Suppressor macrophage (primary cell): Measurements from ENCODE around the gene ZKSCAN8.

Source experiments
- DNase-seq, 4 experiments: peaks; one replicate each; pipeline ENCODE4 v3.0.0-alpha.2; 2020 to 2022

ZKSCAN8 gene

GRCh38 chr6:28206928-28207509 lies 65.3 kb downstream of the ZKSCAN8 start:
- DNase-seq = peak in 1 of 4 experiments; percentile 6

DNA sequence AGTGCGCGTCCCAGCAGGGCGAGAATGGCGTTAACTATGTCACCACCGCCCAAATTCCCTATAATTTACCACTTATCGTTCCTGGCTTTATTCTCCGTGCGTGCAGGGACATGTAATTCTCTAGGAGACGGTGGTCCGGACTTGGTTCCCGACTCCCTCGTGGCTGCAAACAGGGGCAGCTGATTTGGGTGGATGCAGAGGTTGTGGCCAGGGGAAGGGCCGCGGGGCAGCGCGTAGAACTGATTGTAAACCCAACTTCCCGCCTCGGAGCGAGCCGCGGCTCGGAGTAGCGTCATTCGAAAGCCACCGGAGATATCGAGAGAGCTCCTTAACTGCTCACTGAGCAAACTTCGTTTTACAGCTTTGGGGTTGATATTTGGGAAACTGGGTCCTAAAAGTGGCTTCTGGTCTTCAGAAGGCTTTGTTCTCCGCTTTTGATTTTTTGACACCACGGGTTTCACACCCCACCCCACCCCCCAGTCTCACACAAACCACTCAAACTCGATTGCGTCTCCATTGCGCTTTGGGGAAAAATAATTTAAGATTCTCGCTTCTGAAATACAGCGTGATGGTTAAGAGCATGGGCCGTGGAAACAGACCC lies 65.9 kb downstream of the ZKSCAN8 start:
- DNase-seq = peak; percentile 42 to 68 (median 56)

GRCh38 chr6:28208111-28208659 lies 66.5 kb downstream of the ZKSCAN8 start:
- no peak for DNase-seq
